GM18873 (cell line): Measurements from ENCODE around the gene CLEC14A.

ENCODE experiments used
- ATAC-seq: cut with Tn5 transposase; IDR thresholded peaks from one replicate; pipeline ENCODE4 v1.9.1; 2021; ENCODE audit warnings: mild to moderate bottlenecking, moderate library complexity, moderate number of reproducible peaks; ENCODE audit not compliant: unreplicated experiment, low FRiP score

Gene CLEC14A

GRCh38 chr14:38206689-38207376 is 49.1 kb downstream of the CLEC14A start:
- ATAC-seq, result no peak

DNA sequence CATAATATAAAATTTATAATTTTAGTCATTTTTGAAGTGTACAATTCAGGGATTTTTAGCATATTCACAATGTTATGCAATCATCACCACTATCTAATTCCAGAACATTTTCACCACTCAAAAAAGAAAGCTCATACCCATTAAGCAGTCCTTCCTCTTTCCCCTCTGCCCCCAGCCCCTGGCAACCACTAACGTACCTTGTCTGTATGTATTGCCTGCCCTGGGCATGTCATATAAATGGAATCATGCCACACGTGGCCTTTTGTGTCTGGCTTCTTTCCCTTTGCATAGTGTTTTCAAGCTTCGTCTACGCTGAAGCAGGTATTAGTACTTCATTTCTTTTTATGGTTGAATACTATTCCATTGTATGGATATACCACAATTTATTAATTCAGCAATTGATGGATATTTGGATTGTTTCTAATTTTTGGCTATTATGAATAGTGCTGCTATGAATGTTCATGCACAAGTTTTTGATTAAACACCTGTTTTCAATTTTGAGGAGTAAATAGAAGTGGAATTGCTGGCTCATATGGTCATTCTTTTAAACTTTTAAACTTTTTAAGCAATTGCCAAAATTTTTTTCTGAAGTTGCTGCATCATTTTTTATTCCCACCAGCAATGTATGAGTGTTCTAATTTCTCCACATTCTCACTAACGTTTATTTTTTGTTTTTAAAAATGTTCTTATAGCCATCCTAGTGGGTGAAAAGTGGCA is 49.8 kb downstream of the CLEC14A start:
- no peak for ATAC-seq

GRCh38 chr14:38205119-38205813 is 50.6 kb downstream of the CLEC14A start:
- ATAC-seq, result no peak

DNA sequence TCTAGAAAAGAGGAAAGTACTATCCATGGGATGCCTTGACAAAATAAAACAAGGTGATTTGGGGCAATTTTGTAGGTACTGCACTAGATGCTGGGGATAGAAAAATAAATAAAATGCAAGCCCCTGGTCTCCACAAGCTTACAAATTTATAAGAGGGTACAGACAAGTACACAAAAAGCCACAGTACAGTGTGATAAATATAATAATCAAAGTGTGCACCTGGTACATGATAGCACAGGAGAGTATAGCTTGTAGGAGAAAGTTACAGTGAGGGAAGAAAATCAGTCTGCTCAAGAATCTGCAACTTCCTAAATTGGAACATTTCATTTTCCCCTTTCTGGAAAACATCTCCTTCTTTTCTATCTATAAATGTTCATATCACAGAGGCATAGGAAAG is 51.2 kb downstream of the CLEC14A start:
- no peak for ATAC-seq
